ENCODE results near the gene KCNE2.

DNA sequence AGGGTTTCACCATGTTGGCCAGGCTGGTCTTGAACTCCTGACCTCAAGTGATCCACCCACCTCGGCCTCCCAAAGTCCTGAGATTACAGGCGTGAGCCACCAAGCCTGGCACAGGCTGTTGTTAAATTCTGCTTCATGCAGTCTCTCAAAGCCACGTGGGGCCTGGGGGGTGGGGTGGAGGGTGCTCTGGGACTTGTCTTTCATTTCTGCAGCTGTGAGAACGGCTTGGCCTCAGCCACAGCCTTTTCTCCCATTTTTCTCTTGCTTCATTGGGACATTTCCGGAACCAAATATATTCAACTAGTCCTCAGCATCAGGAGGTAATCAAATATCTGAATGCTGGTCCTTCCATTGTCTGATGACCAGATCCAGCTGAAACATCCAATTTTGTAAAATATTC is 27.6 kb upstream of the KCNE2 start:
- TF ChIP-seq, protein P1, sequence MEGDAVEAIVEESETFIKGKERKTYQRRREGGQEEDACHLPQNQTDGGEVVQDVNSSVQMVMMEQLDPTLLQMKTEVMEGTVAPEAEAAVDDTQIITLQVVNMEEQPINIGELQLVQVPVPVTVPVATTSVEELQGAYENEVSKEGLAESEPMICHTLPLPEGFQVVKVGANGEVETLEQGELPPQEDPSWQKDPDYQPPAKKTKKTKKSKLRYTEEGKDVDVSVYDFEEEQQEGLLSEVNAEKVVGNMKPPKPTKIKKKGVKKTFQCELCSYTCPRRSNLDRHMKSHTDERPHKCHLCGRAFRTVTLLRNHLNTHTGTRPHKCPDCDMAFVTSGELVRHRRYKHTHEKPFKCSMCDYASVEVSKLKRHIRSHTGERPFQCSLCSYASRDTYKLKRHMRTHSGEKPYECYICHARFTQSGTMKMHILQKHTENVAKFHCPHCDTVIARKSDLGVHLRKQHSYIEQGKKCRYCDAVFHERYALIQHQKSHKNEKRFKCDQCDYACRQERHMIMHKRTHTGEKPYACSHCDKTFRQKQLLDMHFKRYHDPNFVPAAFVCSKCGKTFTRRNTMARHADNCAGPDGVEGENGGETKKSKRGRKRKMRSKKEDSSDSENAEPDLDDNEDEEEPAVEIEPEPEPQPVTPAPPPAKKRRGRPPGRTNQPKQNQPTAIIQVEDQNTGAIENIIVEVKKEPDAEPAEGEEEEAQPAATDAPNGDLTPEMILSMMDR (conservative IDR thresholded peaks at IDR 0.05; ENCODE audit: low read depth, low read length), result no peak
- no peak for TF ChIP-seq EZH2 (IDR thresholded peaks at IDR 0.05; ENCODE audit: borderline replicate concordance, low read depth, low read length, poor library complexity, severe bottlenecking)

All from A673 (cell line).